ENCODE measurements around the gene ZFAND2B.
"Not testable (repeated sequence)": the region's sequence is repeated elsewhere in the genome, so short reads cannot be mapped to it uniquely, and the experiment has no call there.

The ZFAND2B gene

GRCh38 chr2:219175928-219176817 is 30.4 kb upstream of the ZFAND2B start:
- peak; percentile 41 for DNase-seq

- DNase-seq: peak; percentile 90
These were observed 29.6 kb upstream of the ZFAND2B start, which contains the start of gene CNPPD1 for GRCh38 chr2:219176818-219177551. Gene CNPPD1, minus strand, starts transcription at chr2:219176925. Its CDS starts 97 bp downstream, at chr2:219176828.

- DNase-seq: peak; percentile 82
These were observed 28.8 kb upstream of the ZFAND2B start, which contains the start of gene RETREG2 for GRCh38 chr2:219177552-219178376. Gene RETREG2, plus strand, starts transcription at chr2:219178275. Its CDS starts 78 bp downstream, at chr2:219178353.

- DNase-seq: peak; percentile 42
These were observed 28.0 kb upstream of the ZFAND2B start for GRCh38 chr2:219178377-219179175.

- no peak for DNase-seq
These were observed 26.7 kb upstream of the ZFAND2B start for GRCh38 chr2:219179601-219180465.

- DNase-seq: no peak
These were observed 25.6 kb upstream of the ZFAND2B start for GRCh38 chr2:219180961-219181360.

GRCh38 chr2:219181531-219181930 is 25.1 kb upstream of the ZFAND2B start:
- no peak for DNase-seq

GRCh38 chr2:219182331-219183150 is 24.0 kb upstream of the ZFAND2B start:
- DNase-seq: peak; percentile 26

- DNase-seq: no peak
These were observed 23.3 kb upstream of the ZFAND2B start for GRCh38 chr2:219183151-219183772.

- no peak for DNase-seq
These were observed 22.5 kb upstream of the ZFAND2B start for GRCh38 chr2:219184121-219184520.

- DNase-seq: peak; percentile 42
These were observed 19.7 kb upstream of the ZFAND2B start for GRCh38 chr2:219186754-219187456.

- no peak for DNase-seq
These were observed 9.2 kb upstream of the ZFAND2B start for GRCh38 chr2:219197388-219197787.

GRCh38 chr2:219198974-219199373 is 7.6 kb upstream of the ZFAND2B start:
- no peak for DNase-seq

GRCh38 chr2:219199470-219200211 is 6.9 kb upstream of the ZFAND2B start:
- DNase-seq: no peak

- DNase-seq: peak; percentile 26
These were observed 5.9 kb upstream of the ZFAND2B start for GRCh38 chr2:219200502-219201326.

GRCh38 chr2:219201331-219201730 is 5.3 kb upstream of the ZFAND2B start:
- DNase-seq: not testable (repeated sequence)
